CD4-positive, alpha-beta memory T cell (primary cell): ENCODE measurements around the gene SLC41A3. TPM values are rescaled to one million over a fixed set of nuclear protein-coding genes. Genes with fewer than 3 reads are reported as not detected.

Source experiments
- CTCF ChIA-PET: fragments of 350-600 bp; sonication (Branson Sonifier 250); formaldehyde crosslinking; loops from one replicate; lab custom pipeline; 2021; ENCODE audit warnings: inconsistent platforms; ENCODE audit not compliant: partially characterized antibody; lab: Charles Lee
- POLR2A ChIA-PET: fragments of 350-600 bp; sonication (Branson Sonifier 250); formaldehyde crosslinking; loops from one replicate; lab custom pipeline; 2021; ENCODE audit not compliant: partially characterized antibody; lab: Charles Lee
- DNase-seq, 5 donors: peaks; one replicate each; pipeline versions ENCODE4 v3.0.0 to v3.0.0-alpha.2; 2020 to 2022; ENCODE audit warnings: mixed read lengths in 1 of 5
- H3K27ac ChIP-seq: one replicate; pipeline ENCODE4 v1.7.0; 2013; ENCODE audit warnings: low read depth, low read length
- H3K27me3 ChIP-seq: 2 replicates; pipeline ENCODE4 v1.7.0; 2013; ENCODE audit warnings: mild to moderate bottlenecking, low read length, moderate library complexity; ENCODE audit not compliant: insufficient read depth
- H3K36me3 ChIP-seq: 2 replicates; pipeline ENCODE4 v1.7.0; 2013; ENCODE audit warnings: mild to moderate bottlenecking, low read length, moderate library complexity; ENCODE audit not compliant: insufficient read depth
- H3K4me1 ChIP-seq: 2 replicates; pipeline ENCODE4 v1.7.0; 2013; ENCODE audit warnings: mild to moderate bottlenecking, low read length, moderate library complexity; ENCODE audit not compliant: insufficient read depth
- H3K4me3 ChIP-seq, 2 donors: one replicate each; pipeline ENCODE4 v1.7.0; 2013; ENCODE audit warnings: low read length in 2 of 2, mild to moderate bottlenecking in 1 of 2
- H3K9me3 ChIP-seq, 2 donors: one replicate each; pipeline ENCODE4 v1.7.0; 2013; ENCODE audit warnings: low read length in 2 of 2, control low read depth in 1 of 2; ENCODE audit not compliant: control insufficient read depth in 1 of 2
- H3K27ac Mint-ChIP-seq, 7 donors: one replicate each; pipeline ENCODE4 v1.8.0; 2020 to 2021; ENCODE audit warnings: mixed read lengths in 7 of 7, mild to moderate bottlenecking in 6 of 7, inconsistent platforms in 3 of 7, moderate library complexity in 3 of 7
- H3K27me3 Mint-ChIP-seq, 2 donors: one replicate each; pipeline ENCODE4 v1.8.0; 2020 to 2021; ENCODE audit warnings: mixed read lengths in 2 of 2
- H3K36me3 Mint-ChIP-seq, 2 donors: one replicate each; pipeline ENCODE4 v1.8.0; 2020 to 2021; ENCODE audit warnings: mixed read lengths in 2 of 2, inconsistent platforms in 1 of 2, mild to moderate bottlenecking in 1 of 2
- H3K4me1 Mint-ChIP-seq, 4 donors: one replicate each; pipeline ENCODE4 v1.8.0; 2020 to 2021; ENCODE audit warnings: mixed read lengths in 4 of 4, mild to moderate bottlenecking in 1 of 4
- H3K4me3 Mint-ChIP-seq, 8 donors: one replicate each; pipeline ENCODE4 v1.8.0; 2020 to 2021; ENCODE audit warnings: mixed read lengths in 8 of 8, mild to moderate bottlenecking in 7 of 8, moderate library complexity in 6 of 8, inconsistent platforms in 3 of 8
- H3K9me3 Mint-ChIP-seq, 8 donors: one replicate each; pipeline ENCODE4 v1.8.0; 2020 to 2021; ENCODE audit warnings: mixed read lengths in 8 of 8, mild to moderate bottlenecking in 5 of 8, inconsistent platforms in 3 of 8, moderate library complexity in 1 of 8
- intact Hi-C: fragments of 100-400 bp; cut with micrococcal nuclease; formaldehyde crosslinking; loops from one replicate; pipeline ENCODE4 v1.15.1; 2023
- polyA plus RNA-seq, 2 donors: library from polyadenylated mRNA; unstranded; fragments of 300-500 nt; fragmentation: Illumina TruSeq; gene quantifications; one replicate each; pipeline ENCODE4 v1.2.3, GENCODE V29; 2021
- total RNA-seq, 2 experiments: library from RNA; stranded (reverse); gene quantifications; one replicate each; pipeline ENCODE4 v1.2.3, GENCODE V29; 2021

Gene SLC41A3
- total and polyA plus RNA-seq, 4 experiments from 2014 or later: 22.5 to 41.2 (median 32.8) TPM

DNA sequence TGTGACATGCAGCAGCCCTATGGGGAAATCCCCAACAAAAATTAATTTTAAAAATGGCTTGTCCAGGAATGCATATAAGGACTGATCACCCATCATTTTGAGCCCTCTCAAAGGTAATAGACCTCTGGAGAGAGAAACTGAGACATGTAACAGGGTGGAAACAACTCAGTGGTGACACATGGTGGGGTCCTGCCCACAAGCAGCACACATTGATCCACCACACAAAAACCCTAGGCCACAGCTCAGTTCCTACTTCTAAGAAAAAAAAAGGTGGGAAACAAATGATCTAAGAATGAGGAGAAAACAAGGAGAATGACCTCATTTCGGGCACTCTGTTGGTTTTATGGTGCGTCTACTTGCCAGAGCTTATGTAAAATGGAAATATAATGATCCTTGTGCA lies 1.9 kb upstream of the SLC41A3 start:
- intact Hi-C loops: loop anchor here (10.0 kb wide), 1 partner anchor 491 kb away; the partner anchor contains the start of gene OSBPL11
- H3K27ac ChIP-seq: no peak overlapping the region
- Mint-ChIP-seq H3K4me3 (peak overlapping the region in 2 of 8 donors; percentile 70 to 80), H3K27me3 (no peaks in the 10 kb centered on the region), H3K36me3 (peaks cover 0 to 3% of the 10 kb centered on the region in 2 donors), H3K4me1 (peaks cover 9 to 29% (median 19%) of the 10 kb centered on the region in 4 donors), H3K27ac (peak overlapping the region in 1 of 7 donors; percentile 79), H3K9me3 (peaks cover 0 to 3% (median 0%) of the 10 kb centered on the region in 8 donors)
- no peaks in the 10 kb centered on the region for H3K36me3 ChIP-seq
- peaks cover 26% of the 10 kb centered on the region for H3K4me1 ChIP-seq
- POLR2A ChIA-PET: no interaction called here
- DNase-seq: peak in 1 of 5 donors; percentile 11
- CTCF ChIA-PET: interaction anchor here (0.7 kb wide), 1 partner anchor 636 kb away, joined by 4 read pairs; no protein-coding TSS in a partner anchor
- H3K9me3 ChIP-seq: no peaks in the 10 kb centered on the region
- no peak overlapping the region for H3K4me3 ChIP-seq
- H3K27me3 ChIP-seq: no peaks in the 10 kb centered on the region

- POLR2A ChIA-PET: no interaction called here
- peak overlapping the region in 7 of 8 donors; percentile 29 to 85 (median 80) for H3K4me3 Mint-ChIP-seq
- peaks cover 0 to 3% (median 0%) of the 10 kb centered on the region in 8 donors for H3K9me3 Mint-ChIP-seq
- Histone ChIP-seq H3K9me3 (no peaks in the 10 kb centered on the region), H3K36me3 (no peaks in the 10 kb centered on the region), H3K27ac (no peak overlapping the region), H3K4me3 (no peak overlapping the region), H3K27me3 (no peaks in the 10 kb centered on the region), H3K4me1 (peaks cover 26% of the 10 kb centered on the region)
- peaks cover 0 to 3% of the 10 kb centered on the region in 2 donors for H3K36me3 Mint-ChIP-seq
- peaks cover 9 to 29% (median 19%) of the 10 kb centered on the region in 4 donors for H3K4me1 Mint-ChIP-seq
- H3K27me3 Mint-ChIP-seq: no peaks in the 10 kb centered on the region
- CTCF ChIA-PET: no interaction called here
- intact Hi-C loops: loop anchor here (10.0 kb wide), 1 partner anchor 490 kb away; the partner anchor contains the start of gene OSBPL11
- peak in 1 of 5 donors; percentile 31 for DNase-seq
- peak overlapping the region in 4 of 7 donors; percentile 79 to 94 (median 88) for H3K27ac Mint-ChIP-seq
Observed at GRCh38 chr3:126085276-126085675, 1.4 kb upstream of the SLC41A3 start.

DNA sequence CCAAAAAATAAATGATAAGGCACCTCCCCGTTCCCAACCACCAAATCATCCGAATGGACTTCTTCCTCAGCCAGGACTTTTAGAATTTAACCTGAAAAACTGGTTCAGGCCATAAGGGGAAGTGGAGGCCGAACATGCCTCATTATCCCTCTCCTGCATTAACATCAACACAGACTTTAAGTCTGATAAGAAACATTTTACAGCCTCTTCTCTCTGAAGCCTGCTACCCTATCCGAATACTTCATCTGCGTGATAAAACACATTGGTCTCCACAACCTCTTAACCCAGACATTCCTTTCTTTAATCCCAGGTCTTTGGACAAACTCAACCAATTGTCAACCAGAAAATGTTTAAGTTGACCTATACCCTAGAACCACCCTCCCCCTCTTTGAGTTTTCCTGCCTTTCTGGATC lies 850 bp upstream of the SLC41A3 start:
- Mint-ChIP-seq H3K4me1 (peaks cover 9 to 32% (median 19%) of the 10 kb centered on the region in 4 donors), H3K27me3 (no peaks in the 10 kb centered on the region), H3K36me3 (peaks cover 0 to 3% of the 10 kb centered on the region in 2 donors), H3K27ac (peak overlapping the region in 6 of 7 donors; percentile 18 to 94 (median 88)), H3K9me3 (peaks cover 0 to 3% (median 0%) of the 10 kb centered on the region in 8 donors), H3K4me3 (peak overlapping the region; percentile 75 to 85 (median 81))
- H3K27ac ChIP-seq: no peak overlapping the region
- peak in 1 of 5 donors; percentile 2 for DNase-seq
- H3K9me3 ChIP-seq: no peaks in the 10 kb centered on the region
- H3K27me3 ChIP-seq: no peaks in the 10 kb centered on the region
- POLR2A ChIA-PET: interaction anchor here (0.6 to 1.3 kb wide), 6 partner anchors 10 to 1518 kb away, joined by 3 to 12 read pairs (median 3); partner anchors contain the start of gene ZXDC
- peaks cover 26% of the 10 kb centered on the region for H3K4me1 ChIP-seq
- peak overlapping the region in 1 of 2 donors; percentile 64 for H3K4me3 ChIP-seq
- no peaks in the 10 kb centered on the region for H3K36me3 ChIP-seq
- intact Hi-C loops: loop anchor here (1.0 to 10.0 kb wide), 6 partner anchors 94 to 1463 kb away; partner anchors contain the start of genes CHCHD6, KLF15 and OSBPL11
- CTCF ChIA-PET: interaction anchor here (0.7 to 1.2 kb wide), 7 partner anchors 8 to 385 kb away, joined by 3 to 4 read pairs (median 3); no protein-coding TSS in a partner anchor

DNA sequence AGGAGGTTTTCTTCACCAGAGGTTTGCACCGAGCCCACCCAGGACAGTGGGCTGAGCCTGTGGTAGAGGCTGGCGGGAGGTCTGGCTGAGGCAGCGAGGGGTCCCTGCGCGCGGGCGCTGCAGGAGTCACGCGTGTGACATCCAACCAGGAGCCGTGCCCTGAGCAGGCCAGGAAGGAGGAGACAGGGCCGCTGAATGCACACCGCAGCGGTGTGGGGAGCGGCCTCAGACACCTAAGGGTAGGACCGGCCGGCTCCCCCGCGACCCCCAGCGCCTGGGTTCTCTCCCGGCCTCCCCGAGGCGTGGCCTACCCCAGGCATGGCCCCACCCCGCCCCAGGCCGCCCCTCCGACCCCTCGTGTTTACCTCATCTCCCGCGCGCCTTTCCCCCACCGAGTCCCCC lies 412 bp downstream of the SLC41A3 start:
- Mint-ChIP-seq H3K27ac (peak overlapping the region; percentile 63 to 98 (median 93)), H3K36me3 (peaks cover 3 to 9% of the 10 kb centered on the region in 2 donors), H3K9me3 (peaks cover 0 to 3% (median 0%) of the 10 kb centered on the region in 8 donors), H3K4me1 (peaks cover 9 to 32% (median 20%) of the 10 kb centered on the region in 4 donors), H3K4me3 (peak overlapping the region; percentile 88 to 94 (median 92)), H3K27me3 (no peaks in the 10 kb centered on the region)
- Histone ChIP-seq H3K9me3 (no peaks in the 10 kb centered on the region), H3K4me3 (peak overlapping the region in 1 of 2 donors; percentile 64), H3K27ac (peak overlapping the region; percentile 63), H3K4me1 (peaks cover 26% of the 10 kb centered on the region), H3K27me3 (no peaks in the 10 kb centered on the region), H3K36me3 (no peaks in the 10 kb centered on the region)
- intact Hi-C loops: loop anchor here (1.0 to 10.0 kb wide), 6 partner anchors 167 to 1464 kb away; partner anchors contain the start of genes CHCHD6, KLF15, OSBPL11 and ZXDC
- DNase-seq: peak in 2 of 5 donors; percentile 37 to 53
- POLR2A ChIA-PET: interaction anchor here (1.0 to 1.4 kb wide), 5 partner anchors 8 to 392 kb away, joined by 3 to 12 read pairs (median 3); partner anchors contain the start of gene ZXDC
- CTCF ChIA-PET: interaction anchor here (1.0 to 1.2 kb wide), 6 partner anchors 10 to 94 kb away, joined by 3 read pairs; no protein-coding TSS in a partner anchor

DNA sequence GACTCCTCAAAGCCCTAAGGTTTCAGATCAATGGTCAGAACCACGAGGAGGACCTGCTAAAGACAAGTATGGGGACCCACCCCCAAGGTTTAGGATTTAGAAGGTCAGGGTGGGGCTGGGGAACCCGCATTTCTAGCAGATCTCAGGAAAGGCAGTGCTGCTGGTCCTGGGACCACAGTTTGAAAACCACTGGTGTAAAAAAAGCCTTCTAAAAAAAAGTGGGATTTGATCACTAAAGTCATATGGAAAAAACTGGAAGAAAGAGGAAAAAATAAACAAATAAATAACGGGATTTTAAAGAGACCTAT lies 832 bp downstream of the SLC41A3 start:
- intact Hi-C loops: loop anchor here (1.0 to 10.0 kb wide), 6 partner anchors 167 to 1464 kb away; partner anchors contain the start of genes CHCHD6, KLF15, OSBPL11 and ZXDC
- H3K27me3 ChIP-seq: no peaks in the 10 kb centered on the region
- H3K9me3 ChIP-seq: no peaks in the 10 kb centered on the region
- H3K27ac ChIP-seq: peak overlapping the region; percentile 63
- POLR2A ChIA-PET: interaction anchor here (1.2 to 1.4 kb wide), 2 partner anchors 20 to 93 kb away, joined by 3 read pairs; no protein-coding TSS in a partner anchor
- peak overlapping the region in 1 of 2 donors; percentile 64 for H3K4me3 ChIP-seq
- Mint-ChIP-seq H3K4me3 (peak overlapping the region; percentile 88 to 94 (median 92)), H3K27ac (peak overlapping the region; percentile 90 to 98 (median 93)), H3K4me1 (peaks cover 9 to 32% (median 20%) of the 10 kb centered on the region in 4 donors), H3K27me3 (no peaks in the 10 kb centered on the region), H3K9me3 (peaks cover 0 to 3% (median 0%) of the 10 kb centered on the region in 8 donors), H3K36me3 (peaks cover 3 to 9% of the 10 kb centered on the region in 2 donors)
- H3K36me3 ChIP-seq: no peaks in the 10 kb centered on the region
- peaks cover 26% of the 10 kb centered on the region for H3K4me1 ChIP-seq
- CTCF ChIA-PET: no interaction called here
- peak in 1 of 5 donors; percentile 26 for DNase-seq

GRCh38 chr3:126082362-126083137 lies 1.4 kb downstream of the SLC41A3 start:
- no peaks in the 10 kb centered on the region for H3K27me3 Mint-ChIP-seq
- CTCF ChIA-PET: no interaction called here
- Histone ChIP-seq H3K27ac (no peak overlapping the region), H3K27me3 (no peaks in the 10 kb centered on the region), H3K36me3 (no peaks in the 10 kb centered on the region), H3K4me3 (no peak overlapping the region), H3K9me3 (no peaks in the 10 kb centered on the region), H3K4me1 (peaks cover 26% of the 10 kb centered on the region)
- peak overlapping the region; percentile 90 to 98 (median 93) for H3K27ac Mint-ChIP-seq
- DNase-seq: peak in 1 of 5 donors; percentile 40
- peaks cover 9 to 32% (median 20%) of the 10 kb centered on the region in 4 donors for H3K4me1 Mint-ChIP-seq
- peaks cover 4 to 9% of the 10 kb centered on the region in 2 donors for H3K36me3 Mint-ChIP-seq
- intact Hi-C loops: loop anchor here (1.0 to 10.0 kb wide), 6 partner anchors 166 to 1465 kb away; partner anchors contain the start of genes CHCHD6, KLF15, OSBPL11 and ZXDC
- H3K9me3 Mint-ChIP-seq: peaks cover 0 to 2% (median 0%) of the 10 kb centered on the region in 8 donors
- H3K4me3 Mint-ChIP-seq: peak overlapping the region; percentile 88 to 94 (median 92)
- POLR2A ChIA-PET: interaction anchor here (1.2 kb wide), 1 partner anchor 92 kb away, joined by 3 read pairs; no protein-coding TSS in a partner anchor
